Gastrocnemius medialis (tissue), 4 donors: ENCODE data around the gene C17orf67. TPM values are rescaled to one million over a fixed set of nuclear protein-coding genes. Genes with fewer than 3 reads are reported as not detected.

Source experiments
- ATAC-seq, 2 donors: fragments of 150-250 bp; one replicate each; pipeline ENCODE4 v1.9.1; 2016
- DNase-seq, 2 donors: peaks; one replicate each; pipeline ENCODE4 v3.0.0-alpha.2; 2019
- H3K27ac ChIP-seq, 4 donors: fragments of 200-600 bp; sonication (generic); 1 replicate in 1 of 4; 2 replicates in 3 of 4; pipeline ENCODE4 v1.5.1; 2016 to 2018; ENCODE audit warnings: mild to moderate bottlenecking in 2 of 4, moderate library complexity in 1 of 4
- H3K27me3 ChIP-seq, 3 donors: fragments of 200-600 bp; sonication (generic) in 2 of 3; 1 replicate in 1 of 3; 2 replicates in 2 of 3; pipeline versions ENCODE4 v1.5.1 to v1.6.0; 2016 to 2019; ENCODE audit warnings: mild to moderate bottlenecking in 1 of 3, moderate library complexity in 1 of 3
- H3K36me3 ChIP-seq, 2 donors: fragments of 200-600 bp; sonication (generic) in 1 of 2; one replicate each; pipeline ENCODE4 v1.5.1; 2017 to 2018
- H3K4me1 ChIP-seq, 2 donors: fragments of 200-600 bp; sonication (generic) in 1 of 2; one replicate each; pipeline ENCODE4 v1.5.1; 2016 to 2017; ENCODE audit warnings: mild to moderate bottlenecking in 2 of 2
- H3K4me3 ChIP-seq, 4 donors: fragments of 200-600 bp; sonication (generic) in 3 of 4; 1 replicate in 1 of 4; 2 replicates in 3 of 4; pipeline ENCODE4 v1.5.1; 2016 to 2019; ENCODE audit warnings: mild to moderate bottlenecking in 2 of 4
- H3K9me3 ChIP-seq, 3 donors: fragments of 200-600 bp; sonication (generic) in 2 of 3; 1 replicate in 1 of 3; 2 replicates in 2 of 3; pipeline ENCODE4 v1.5.1; 2016 to 2019
- CTCF ChIP-seq, 5 experiments: fragments of 450-650 bp in 3 of 5; fragments of 200-600 bp in 2 of 5; sonication (generic) in 2 of 5; IDR thresholded peaks in 4 of 5; conservative IDR thresholded peaks in 1 of 5; 1 replicate in 4 of 5; 2 replicates in 1 of 5; pipeline ENCODE4 v1.5.1; 2016 to 2019; ENCODE audit warnings: antibody characterized with exemption in 5 of 5, mild to moderate bottlenecking in 3 of 5, moderate library complexity in 3 of 5
- POLR2A ChIP-seq, 2 donors: fragments of 450-650 bp; IDR thresholded peaks; one replicate each; pipeline ENCODE4 v1.6.1; 2017; ENCODE audit warnings: antibody characterized with exemption in 2 of 2, mild to moderate bottlenecking in 2 of 2, moderate library complexity in 2 of 2
- in situ Hi-C, 4 donors: fragments of 200-750 bp; cut with MboI; loops; one replicate each; pipeline versions ENCODE4 v1.15.0 to v1.8.0; 2017; ENCODE audit warnings: low sequenced_read_pairs in 4 of 4
- intact Hi-C: fragments of 100-400 bp; cut with DNase I; formaldehyde crosslinking; loops from one replicate; pipeline ENCODE4 v1.15.1; 2023; ENCODE audit warnings: low total_unique reads
- total RNA-seq, 4 donors: library from RNA; depleted of rRNA; stranded (reverse); fragments of >200 nt; gene quantifications; one replicate each; pipeline versions ENCODE4 v1.1.0 to v1.2.3, GENCODE V29; 2016

Gene C17orf67
- total RNA-seq, 4 donors from 2014 or later, result 0.16 TPM; not detected in 3

- H3K9me3 ChIP-seq, result no peaks in the 10 kb centered on the region
- H3K4me1 ChIP-seq, result peaks cover 4 to 36% of the 10 kb centered on the region in 2 donors
- peak; percentile 86 to 89 for ATAC-seq
Measured at GRCh38 chr17:56786989-56787482, 46.7 kb downstream of the C17orf67 start.

GRCh38 chr17:56785997-56786680 lies 47.6 kb downstream of the C17orf67 start:
- H3K36me3 ChIP-seq, result no peaks in the 10 kb centered on the region
- intact Hi-C loops, result no loop called here
- TF ChIP-seq POLR2A (IDR thresholded peaks at IDR 0.05) (no peak), CTCF (IDR thresholded peaks at IDR 0.05 in 4 of 5, conservative IDR thresholded peaks at IDR 0.05 in 1 of 5) (no peak)
- ATAC-seq (no peak), DNase-seq (no peak)
- H3K4me1 ChIP-seq, result peaks cover 9 to 44% of the 10 kb centered on the region in 2 donors
- no peaks in the 10 kb centered on the region for H3K9me3 ChIP-seq
- H3K4me3 ChIP-seq, result no peak overlapping the region
- in situ Hi-C loops, result no loop called here
- H3K27ac ChIP-seq, result peak overlapping the region in 2 of 4 donors; percentile 71 to 76
- H3K27me3 ChIP-seq, result no peaks in the 10 kb centered on the region

More at GRCh38 chr17:56786989-56787482, 46.7 kb downstream of the C17orf67 start:
- peak overlapping the region in 3 of 4 donors; percentile 6 to 76 (median 71) for H3K27ac ChIP-seq
- no peaks in the 10 kb centered on the region for H3K27me3 ChIP-seq
- DNase-seq, result peak; percentile 62 to 63
- in situ Hi-C loops (no loop called here), intact Hi-C loops (no loop called here)
- H3K36me3 ChIP-seq, result no peaks in the 10 kb centered on the region
- TF ChIP-seq POLR2A (IDR thresholded peaks at IDR 0.05) (peak in 1 of 2 donors; percentile 12), CTCF (IDR thresholded peaks at IDR 0.05 in 4 of 5, conservative IDR thresholded peaks at IDR 0.05 in 1 of 5) (no peak)
- H3K4me3 ChIP-seq, result no peak overlapping the region

GRCh38 chr17:56785405-56785804 lies 48.3 kb downstream of the C17orf67 start:
- intact Hi-C loops (no loop called here), in situ Hi-C loops (no loop called here)
- DNase-seq (peak in 1 of 2 donors; percentile 35), ATAC-seq (peak in 1 of 2 donors; percentile 47)
- Histone ChIP-seq H3K9me3 (no peaks in the 10 kb centered on the region), H3K4me3 (no peak overlapping the region), H3K36me3 (no peaks in the 10 kb centered on the region), H3K27ac (peak overlapping the region in 2 of 4 donors; percentile 71 to 76), H3K27me3 (no peaks in the 10 kb centered on the region), H3K4me1 (peaks cover 12 to 49% of the 10 kb centered on the region in 2 donors)
- TF ChIP-seq CTCF (IDR thresholded peaks at IDR 0.05 in 4 of 5, conservative IDR thresholded peaks at IDR 0.05 in 1 of 5) (no peak), POLR2A (IDR thresholded peaks at IDR 0.05) (no peak)

GRCh38 chr17:56782338-56782737 lies 51.4 kb downstream of the C17orf67 start:
- peak overlapping the region; percentile 2 to 78 (median 60) for H3K27ac ChIP-seq
- H3K36me3 ChIP-seq, result no peaks in the 10 kb centered on the region
- DNase-seq (no peak), ATAC-seq (no peak)
- in situ Hi-C loops (no loop called here), intact Hi-C loops (no loop called here)
- TF ChIP-seq CTCF (IDR thresholded peaks at IDR 0.05 in 4 of 5, conservative IDR thresholded peaks at IDR 0.05 in 1 of 5) (no peak), POLR2A (IDR thresholded peaks at IDR 0.05) (no peak)
- H3K4me3 ChIP-seq, result no peak overlapping the region
- no peaks in the 10 kb centered on the region for H3K9me3 ChIP-seq
- H3K27me3 ChIP-seq, result no peaks in the 10 kb centered on the region
- peaks cover 21 to 65% of the 10 kb centered on the region in 2 donors for H3K4me1 ChIP-seq
